ENCODE results near the gene ZNF112.

DNA sequence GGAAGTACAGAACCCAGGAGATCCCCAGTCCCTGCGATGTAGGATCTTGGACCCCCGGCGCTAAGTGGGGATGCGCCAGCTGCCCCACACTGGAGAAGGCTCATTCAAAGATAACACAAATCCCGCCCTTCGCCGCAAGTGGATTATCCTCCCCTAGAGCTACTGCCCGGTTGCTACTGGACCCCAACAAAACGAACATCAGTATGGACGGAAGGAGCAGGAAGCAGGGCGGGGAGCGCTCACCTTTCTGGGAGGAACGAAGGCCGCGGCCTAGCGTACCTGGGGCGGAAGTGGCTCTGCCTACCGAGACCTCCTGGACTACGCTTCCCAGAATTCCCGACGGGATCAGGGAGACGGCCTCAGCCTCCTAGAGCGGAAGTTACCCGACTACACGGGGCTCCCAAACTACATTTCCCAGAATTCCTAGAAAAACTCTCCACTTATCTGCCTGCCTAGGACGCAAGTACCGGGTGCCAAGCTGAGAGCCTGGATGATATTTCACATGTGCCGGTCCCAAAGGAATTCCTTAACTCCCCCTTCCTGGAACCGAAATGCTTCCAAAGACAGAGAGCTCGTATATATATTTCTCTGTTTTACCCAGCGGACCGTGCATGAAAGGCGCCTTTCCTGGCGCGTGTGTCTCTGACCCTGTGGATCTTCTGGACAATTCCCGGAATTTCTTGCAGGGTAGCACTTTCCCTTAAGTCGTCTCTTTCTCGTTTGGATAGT, at the start of gene ZNF112:
- TF ChIP-seq SUZ12 (IDR thresholded peaks at IDR 0.05; ENCODE audit: extremely low read depth, insufficient read depth, insufficient read length) (no peak), YY1 (IDR thresholded peaks at IDR 0.05; ENCODE audit: insufficient read depth, insufficient read length) (no peak)

All from NT2/D1 (cell line).